Pancreas (tissue), 10 donors: ENCODE results near the gene LITAF. TPM values are rescaled to one million over a fixed set of nuclear protein-coding genes. Genes with fewer than 3 reads are reported as not detected.

Experiments
- ATAC-seq, 4 donors: fragments of 200-7000 bp; cut with Tn5 transposase; one replicate each; pipeline versions ENCODE4 v1.8.0 to v1.9.1; 2020; ENCODE audit warnings: mild to moderate bottlenecking in 4 of 4, moderate library complexity in 4 of 4
- DNase-seq, 6 donors: peaks; one replicate each; pipeline ENCODE4 v3.0.0-alpha.2; 2020
- FAIRE-seq: peaks from 2 replicates; lab custom pipeline; 2012; peaks lifted over from hg19 to GRCh38; lab: Jason Lieb, UNC
- H3K27ac ChIP-seq, 4 donors: fragments of 200-600 bp; sonication (generic); 1 replicate in 3 of 4; 2 replicates in 1 of 4; pipeline versions ENCODE4 v1.5.0 to v1.8.0; 2020
- H3K27me3 ChIP-seq, 4 donors: fragments of 200-600 bp; one replicate each; pipeline ENCODE4 v1.8.0; 2021
- H3K36me3 ChIP-seq, 3 donors: fragments of 200-600 bp; sonication (generic) in 1 of 3; one replicate each; pipeline versions ENCODE4 v1.5.0 to v1.8.0; 2020 to 2021
- H3K4me1 ChIP-seq, 3 donors: fragments of 200-600 bp; one replicate each; pipeline ENCODE4 v1.8.0; 2021
- H3K4me3 ChIP-seq, 4 donors: fragments of 200-600 bp; sonication (generic) in 2 of 4; one replicate each; pipeline versions ENCODE4 v1.5.0 to v1.8.0; 2020 to 2021
- H3K9me3 ChIP-seq, 4 donors: fragments of 200-600 bp; one replicate each; pipeline ENCODE4 v1.8.0; 2021
- CTCF ChIP-seq, 4 donors: fragments of 200-600 bp; sonication (generic) in 3 of 4; IDR thresholded peaks; one replicate each; pipeline versions ENCODE4 v1.5.0 to v1.8.0; 2021; ENCODE audit warnings: antibody characterized with exemption in 4 of 4
- WGBS, 2 donors: extraction: QIAGEN DNeasy Blood & Tissue Kit; methylation state at CpG; one replicate each; pipeline ENCODE4 v1.1.7; 2013; 5-methylcytosine and 5-hydroxymethylcytosine counted together
- intact Hi-C, 3 donors: fragments of 100-400 bp; cut with DNase I; formaldehyde crosslinking; loops; one replicate each; pipeline versions ENCODE4 v1.11.1 to v1.14.2; 2022
- polyA plus RNA-seq, 2 donors: library from polyadenylated mRNA; stranded (reverse); fragments of 200-250 nt; gene quantifications; one replicate each; pipeline ENCODE4 v1.2.3, GENCODE V29; 2013
- total RNA-seq, 6 donors: library from RNA; stranded (reverse); fragmentation: NEBNext Ultra II Directional in 4 of 6; extraction: Animal tissue kit (Norgen Biotek cat#: 25700) in 4 of 6; gene quantifications; one replicate each; pipeline versions ENCODE4 v1.2.1 to v1.2.4, GENCODE V29; 2021 to 2023
- donor health status: healthy with polysubstance abuse.
- donor health status: DM: no; HTN: no; CAD: no; lungs with moderate emphysema.
- donor health status: DM: no; HTN: no; CAD: no.
- donor health status: control.
- donor health status: control.
- donor health status: Bipolar disorder and iron deficiency.
- donor health status: DM: yes; HTN: yes; CAD: no.
- donor health status: DM: no; HTN: no; CAD: no.
- donor health status: DM: no; HTN: no; CAD: no.
- donor health status: DM: yes; HTN: yes; CAD: no.

LITAF gene
- total and polyA plus RNA-seq, 8 donors: 17.6 to 85.3 (median 32.3) TPM

GRCh38 chr16:11565665-11566064 is 21.1 kb downstream of the LITAF start:
- intact Hi-C loops: no loop called here
- Histone ChIP-seq H3K27me3 (no peaks in the 10 kb centered on the region), H3K4me1 (no peaks in the 10 kb centered on the region), H3K27ac (no peak overlapping the region), H3K4me3 (no peak overlapping the region), H3K9me3 (no peaks in the 10 kb centered on the region), H3K36me3 (no peaks in the 10 kb centered on the region)
- no peak for FAIRE-seq
- no peak for ATAC-seq
- DNase-seq: no peak
- no peak for TF ChIP-seq CTCF (IDR thresholded peaks at IDR 0.05)
- WGBS, 2 donors: 93 to 96% methylated on average over 11 of the region's 11 CpGs

DNA sequence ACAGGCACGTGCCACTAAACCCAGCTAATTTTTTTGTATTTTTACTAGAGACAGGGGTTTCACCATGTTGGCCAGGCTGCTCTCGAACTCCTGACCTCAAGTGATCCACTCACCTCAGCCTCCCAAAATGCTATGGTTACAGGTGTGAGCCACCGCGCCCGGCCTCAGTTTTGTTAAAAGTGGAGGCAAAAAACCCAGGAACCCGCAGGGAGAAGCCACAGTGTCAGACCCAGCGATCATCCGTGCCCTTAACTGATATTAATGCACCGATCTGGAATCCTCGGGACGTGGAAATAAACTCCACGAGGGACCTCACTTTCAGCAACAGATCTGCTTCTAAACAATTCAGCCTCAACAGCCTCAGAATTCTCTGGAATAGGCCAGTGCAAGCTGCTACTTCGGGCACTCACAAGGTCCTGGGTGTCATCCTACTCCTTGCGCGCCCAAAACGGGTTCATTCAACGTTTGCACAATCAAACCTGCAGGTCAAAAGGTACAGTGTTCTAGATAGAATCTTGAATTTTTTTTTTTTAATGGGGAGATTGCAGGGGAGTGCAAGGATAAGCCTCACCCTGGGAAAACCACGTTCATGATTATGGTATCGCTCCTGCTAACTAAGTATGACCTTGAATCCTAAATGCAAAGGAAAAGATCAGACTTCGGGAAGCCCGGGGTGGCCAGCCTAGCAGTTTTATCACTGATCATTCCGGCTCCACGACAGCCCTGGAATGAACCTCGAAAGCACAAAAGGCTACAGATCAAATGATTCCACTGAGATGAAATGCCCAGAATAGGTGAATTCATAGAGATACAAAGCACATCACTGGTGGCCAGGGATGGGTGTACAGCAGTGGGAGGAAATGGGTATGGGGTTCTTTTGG is 22.4 kb downstream of the LITAF start:
- DNase-seq: no peak
- intact Hi-C loops: no loop called here

GRCh38 chr16:11563493-11564040 is 23.2 kb downstream of the LITAF start:
- Histone ChIP-seq H3K9me3 (no peaks in the 10 kb centered on the region), H3K4me3 (no peak overlapping the region), H3K27ac (peak overlapping the region in 3 of 4 donors; percentile 22 to 62 (median 62)), H3K27me3 (no peaks in the 10 kb centered on the region), H3K36me3 (no peaks in the 10 kb centered on the region), H3K4me1 (no peaks in the 10 kb centered on the region)
- 46 to 50% methylated on average over 6 of the region's 6 CpGs for WGBS, 2 donors
- TF ChIP-seq CTCF (IDR thresholded peaks at IDR 0.05): no peak
- FAIRE-seq (no peak), ATAC-seq (peak; percentile 14 to 73 (median 48)), DNase-seq (no peak)
- intact Hi-C loops: no loop called here

More for the DNA sequence above, 22.4 kb downstream of the LITAF start:
- no peaks in the 10 kb centered on the region for H3K4me1 ChIP-seq
- no peaks in the 10 kb centered on the region for H3K9me3 ChIP-seq
- ATAC-seq (peak in 1 of 4 donors; percentile 8), FAIRE-seq (no peak)
- no peak overlapping the region for H3K4me3 ChIP-seq
- no peaks in the 10 kb centered on the region for H3K36me3 ChIP-seq
- peak overlapping the region in 3 of 4 donors; percentile 22 to 62 (median 62) for H3K27ac ChIP-seq
- WGBS, 2 donors: 60 to 63% methylated on average over 24 of the region's 24 CpGs
- no peaks in the 10 kb centered on the region for H3K27me3 ChIP-seq
- no peak for TF ChIP-seq CTCF (IDR thresholded peaks at IDR 0.05)

DNA sequence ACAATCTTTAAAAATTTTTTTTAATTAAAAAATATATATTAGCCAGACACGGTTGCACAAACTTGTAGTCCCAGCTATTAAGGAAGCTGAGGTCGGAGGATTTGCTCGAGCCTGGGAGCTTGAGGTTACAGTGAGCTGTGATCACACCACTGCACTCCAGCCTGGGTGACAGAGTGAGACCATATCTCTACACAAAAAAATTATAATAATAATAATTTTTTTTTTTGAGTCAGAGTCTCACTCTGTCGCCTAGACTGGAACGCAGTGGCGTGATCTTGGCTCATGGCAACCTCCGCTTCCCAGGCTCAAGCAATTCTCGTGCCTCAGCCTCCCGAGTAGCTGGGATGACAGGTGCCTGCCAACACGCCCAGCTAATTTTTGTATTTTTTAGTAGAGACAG is 23.8 kb downstream of the LITAF start:
- no peak for TF ChIP-seq CTCF (IDR thresholded peaks at IDR 0.05)
- Histone ChIP-seq H3K36me3 (no peaks in the 10 kb centered on the region), H3K9me3 (no peaks in the 10 kb centered on the region), H3K27ac (peak overlapping the region in 2 of 4 donors; percentile 62), H3K4me1 (no peaks in the 10 kb centered on the region), H3K4me3 (no peak overlapping the region), H3K27me3 (no peaks in the 10 kb centered on the region)
- no peak for DNase-seq
- no peak for ATAC-seq
- no peak for FAIRE-seq
- WGBS, 2 donors: 93 to 95% methylated on average over 10 of the region's 10 CpGs
- intact Hi-C loops: no loop called here

DNA sequence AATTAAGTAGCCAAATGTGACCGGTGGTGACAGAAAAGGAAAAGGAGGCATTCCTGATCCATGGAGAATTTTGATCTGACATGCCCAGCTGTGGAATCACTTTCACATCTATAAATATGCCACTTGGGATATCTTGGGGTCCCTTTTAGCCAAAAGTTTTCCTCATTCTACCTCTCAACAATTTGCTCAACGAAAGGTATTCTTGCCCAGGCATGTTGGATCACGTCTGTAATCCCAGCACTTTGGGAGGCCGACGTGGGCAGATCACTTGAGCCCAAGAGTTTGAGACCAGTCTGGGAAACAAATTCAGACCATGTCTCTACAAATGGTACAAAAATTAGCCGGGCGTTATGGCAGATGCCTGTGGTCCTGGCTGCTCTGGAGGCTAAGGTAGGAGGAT is 24.3 kb downstream of the LITAF start:
- no peak for FAIRE-seq
- Histone ChIP-seq H3K27ac (peak overlapping the region in 1 of 4 donors; percentile 62), H3K9me3 (no peaks in the 10 kb centered on the region), H3K36me3 (no peaks in the 10 kb centered on the region), H3K27me3 (no peaks in the 10 kb centered on the region), H3K4me3 (no peak overlapping the region), H3K4me1 (no peaks in the 10 kb centered on the region)
- TF ChIP-seq CTCF (IDR thresholded peaks at IDR 0.05): no peak
- DNase-seq: no peak
- intact Hi-C loops: no loop called here
- ATAC-seq: no peak
- WGBS, 2 donors: 79 to 90% methylated on average over 7 of the region's 7 CpGs
